HuH-7 (cell line): ENCODE measurements around the gene DNALI1.
"Not testable (repeated sequence)": the region's sequence is repeated elsewhere in the genome, so short reads cannot be mapped to it uniquely, and the experiment has no call there.

Experiments
- DNase-seq: peaks from one replicate; pipeline ENCODE4 v3.0.0; 2011; ENCODE audit warnings: low spot score

The DNALI1 gene

DNA sequence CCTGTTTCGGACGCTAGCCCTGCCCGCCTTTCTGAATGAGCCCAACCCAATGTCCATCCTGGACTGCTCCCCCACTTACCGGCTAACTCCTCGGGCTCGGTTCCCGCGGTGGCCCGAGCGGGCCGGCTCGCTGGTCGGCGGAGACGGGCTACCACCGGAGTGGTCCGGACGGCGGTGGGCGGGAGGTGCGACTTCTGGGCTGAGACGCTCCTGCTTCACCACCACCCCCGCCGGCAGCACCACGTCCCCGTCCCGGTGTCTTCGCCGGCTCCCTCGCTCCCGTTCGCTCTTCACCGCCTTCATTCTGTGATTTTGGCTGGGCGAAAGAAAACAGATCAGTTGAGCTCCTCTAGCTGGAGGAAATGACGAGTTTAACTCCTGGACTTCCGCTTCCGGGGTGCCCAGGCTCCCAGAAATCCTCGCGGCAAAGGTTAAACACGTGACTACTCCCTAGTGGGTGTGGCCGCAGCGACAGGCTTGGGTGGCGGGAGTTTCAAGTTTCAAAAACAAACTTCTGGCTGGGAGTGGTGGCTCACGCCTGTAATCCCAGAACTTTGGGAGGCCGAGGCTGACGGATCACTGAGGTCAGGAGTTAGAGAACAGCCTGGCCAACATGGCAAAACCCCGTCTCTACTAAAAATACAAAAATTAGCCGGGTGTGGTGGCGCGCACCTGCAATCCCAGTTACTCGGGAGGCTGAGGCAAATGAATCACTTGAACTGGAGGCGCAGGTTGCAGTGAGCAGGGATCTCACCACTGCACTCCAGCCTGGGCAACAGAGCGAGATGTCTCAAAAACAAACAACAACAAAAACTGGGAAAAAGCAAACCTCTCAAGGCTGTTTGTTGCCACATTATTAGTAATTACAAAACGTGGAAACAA, 2.6 kb upstream of the DNALI1 start, which contains the start of gene SNIP1:
Gene SNIP1, minus strand, starts transcription at position 367 of the 882 bp plus-strand sequence. Its CDS starts 64 bp downstream, at position 303.
- DNase-seq = peak; percentile 93

DNA sequence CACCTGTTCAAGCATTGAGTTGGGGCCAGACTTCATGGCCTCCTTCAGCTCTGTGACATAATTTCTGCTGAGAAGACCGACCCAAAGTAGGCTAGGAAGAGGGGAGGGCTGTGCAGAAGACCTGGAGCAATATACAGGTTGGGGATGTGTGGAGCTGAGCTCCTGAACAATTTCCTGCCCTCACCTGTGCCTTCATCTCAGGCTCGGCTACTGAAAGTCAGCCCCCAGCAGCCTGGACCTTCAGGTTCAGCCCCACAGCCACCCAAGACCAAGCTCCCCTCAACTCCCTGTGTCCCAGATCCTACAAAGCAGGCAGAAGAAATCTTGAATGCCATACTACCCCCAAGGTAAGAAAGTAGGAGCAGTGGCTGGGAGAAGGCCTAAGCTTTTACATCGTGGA, 662 bp downstream of the DNALI1 start:
- DNase-seq = no peak

DNA sequence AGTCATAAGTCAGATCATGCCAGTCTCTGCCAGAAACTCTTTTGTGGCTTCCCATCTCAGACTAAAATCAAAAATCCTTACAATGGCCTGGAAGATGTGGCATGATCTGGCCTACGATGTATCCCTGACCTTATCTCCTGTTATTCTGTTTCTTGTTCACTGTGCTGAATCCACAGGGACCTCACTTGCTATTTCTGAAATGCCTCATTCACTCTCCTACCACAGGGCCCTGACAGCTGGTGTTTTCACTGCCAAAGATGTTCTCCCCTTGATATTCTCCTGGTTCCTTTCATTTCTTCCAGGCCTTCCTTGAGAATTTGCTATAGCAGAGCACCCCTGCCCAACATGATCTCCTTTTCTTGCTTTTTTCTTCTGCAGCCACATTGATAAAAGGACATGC, 1.7 kb downstream of the DNALI1 start:
- no peak for DNase-seq

DNA sequence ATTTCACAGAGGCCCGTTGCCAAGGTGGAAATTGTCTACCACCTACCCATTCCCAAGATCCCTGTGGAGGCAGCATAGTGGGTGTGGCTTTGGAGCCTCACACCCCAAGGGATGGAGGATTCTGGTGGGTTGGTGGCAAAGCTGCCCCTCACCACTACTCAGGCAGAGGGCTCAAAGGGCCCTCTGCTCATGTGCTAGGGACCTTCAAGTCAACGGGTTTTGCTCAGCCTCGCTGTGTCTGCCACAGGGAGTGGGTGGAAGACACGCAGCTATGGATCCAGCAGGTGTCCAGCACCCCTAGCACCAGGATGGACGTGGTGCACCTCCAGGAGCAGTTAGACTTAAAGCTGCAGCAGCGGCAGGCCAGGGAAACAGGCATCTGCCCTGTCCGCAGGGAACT, 2.3 kb downstream of the DNALI1 start:
- no peak for DNase-seq

DNA sequence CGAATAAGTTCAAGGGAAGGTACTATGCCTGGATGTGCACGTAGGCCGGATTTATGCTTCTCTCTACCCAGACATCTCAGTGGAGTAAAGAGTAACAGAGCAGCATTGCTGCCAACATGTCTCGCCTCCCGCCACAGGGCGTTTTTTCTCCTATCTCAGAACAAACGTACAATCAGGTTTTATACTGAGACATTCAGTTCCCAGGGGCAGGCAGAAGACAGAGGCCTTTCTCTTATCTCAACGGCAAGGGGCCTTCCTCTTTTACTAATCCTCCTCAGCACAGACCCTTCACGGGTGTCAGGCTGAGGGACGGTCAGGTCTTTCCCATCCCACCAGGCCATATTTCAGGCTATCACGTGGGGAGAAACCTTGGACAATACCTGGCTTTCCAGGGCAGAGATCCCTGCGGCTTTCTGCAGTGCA, 3.2 kb downstream of the DNALI1 start:
- not testable (repeated sequence) for DNase-seq

DNA sequence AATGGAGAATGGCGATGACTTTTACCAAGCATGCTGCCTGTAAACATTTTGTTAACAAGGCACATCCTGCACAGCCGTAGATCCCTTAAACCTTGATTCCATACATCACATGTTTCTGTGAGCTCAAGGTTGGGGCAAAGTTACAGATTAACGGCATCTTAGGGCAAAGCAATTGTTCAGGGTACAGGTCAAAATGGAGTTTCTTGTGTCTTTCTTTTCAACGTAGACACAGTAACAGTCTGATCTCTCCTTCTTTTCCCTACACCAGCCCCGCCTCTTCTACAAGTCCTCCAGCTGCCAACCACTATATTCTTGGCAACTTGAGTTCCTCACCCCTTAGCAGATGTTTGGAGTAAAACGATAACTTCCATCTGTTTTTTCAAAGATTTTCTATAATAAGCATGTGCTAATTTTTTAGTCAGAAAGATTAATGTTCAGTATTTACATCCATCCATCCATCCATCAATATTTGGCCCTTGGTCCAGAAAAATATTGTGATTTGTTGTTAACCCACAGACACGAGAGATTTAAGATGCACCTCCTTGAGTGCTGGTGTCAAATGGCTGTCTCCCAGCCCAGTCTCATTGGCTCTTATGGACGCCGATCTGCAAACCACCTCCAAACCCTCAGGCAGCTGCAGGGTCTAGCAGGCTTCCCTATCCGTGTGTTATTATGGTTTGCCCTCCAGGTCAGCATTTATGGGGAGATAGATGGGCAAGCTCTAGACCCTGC, 3.8 kb downstream of the DNALI1 start:
- no peak for DNase-seq

DNA sequence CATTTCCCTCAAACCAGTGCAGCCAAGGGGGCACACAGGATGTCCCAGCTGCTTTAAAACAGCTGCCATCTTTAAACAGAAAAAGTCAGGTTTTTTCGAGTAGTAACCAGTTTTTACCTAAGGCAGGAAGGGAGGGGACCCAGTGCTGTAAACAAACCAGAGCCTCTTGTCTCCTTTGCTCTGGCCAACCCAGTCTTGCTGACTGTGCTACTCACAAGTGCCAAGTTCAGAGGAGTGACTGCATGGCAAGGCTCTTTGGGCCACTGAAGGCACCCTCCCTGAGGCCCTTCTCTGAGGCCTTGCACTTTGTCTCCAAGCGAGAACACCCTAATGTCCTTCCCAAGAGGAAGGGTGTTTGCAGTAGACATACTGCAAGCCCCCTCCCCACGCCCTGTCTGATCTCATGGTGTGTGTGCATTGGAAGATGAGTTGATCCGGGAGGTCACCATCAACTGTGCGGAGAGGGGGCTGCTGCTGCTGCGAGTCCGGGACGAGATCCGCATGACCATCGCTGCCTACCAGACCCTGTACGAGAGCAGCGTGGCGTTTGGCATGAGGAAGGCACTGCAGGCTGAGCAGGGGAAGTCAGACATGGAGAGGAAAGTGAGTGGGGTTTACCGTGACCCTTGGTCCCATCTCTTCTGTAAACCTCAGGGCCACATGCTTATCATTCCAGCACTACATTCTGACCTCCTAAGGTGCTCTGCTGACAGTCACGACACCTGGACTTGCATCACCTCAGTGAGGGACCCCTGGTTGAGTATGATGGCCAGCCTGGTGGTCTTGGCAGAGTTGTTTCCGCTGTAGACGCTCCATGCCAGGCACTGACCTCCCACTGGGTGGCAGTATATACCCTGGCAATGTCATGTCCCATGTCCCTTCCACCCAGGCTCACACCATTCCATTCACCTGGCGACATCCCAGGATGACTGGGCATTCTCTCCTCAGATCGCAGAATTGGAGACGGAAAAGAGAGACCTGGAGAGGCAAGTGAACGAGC, 4.7 kb downstream of the DNALI1 start:
- peak; percentile 54 for DNase-seq

DNA sequence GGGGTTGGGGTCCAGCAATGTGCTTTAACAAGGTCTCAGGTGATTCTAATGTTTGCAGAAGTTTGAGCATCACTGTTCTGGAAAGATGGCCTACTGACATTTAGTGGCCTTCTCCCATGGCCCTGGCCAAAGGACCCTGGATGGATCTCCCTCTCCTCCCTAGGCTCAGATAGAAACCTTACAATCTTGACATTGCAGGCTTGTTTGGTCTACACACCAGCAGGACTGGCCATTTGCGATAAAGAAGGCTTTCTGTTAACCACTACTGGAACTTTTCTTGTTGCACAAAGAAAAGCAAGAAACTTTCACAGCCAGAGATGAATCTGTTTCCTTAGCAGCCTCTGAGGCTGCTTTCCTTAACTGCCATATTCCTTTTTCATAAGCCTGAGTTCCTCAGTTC, 6.2 kb downstream of the DNALI1 start:
- DNase-seq = no peak

DNA sequence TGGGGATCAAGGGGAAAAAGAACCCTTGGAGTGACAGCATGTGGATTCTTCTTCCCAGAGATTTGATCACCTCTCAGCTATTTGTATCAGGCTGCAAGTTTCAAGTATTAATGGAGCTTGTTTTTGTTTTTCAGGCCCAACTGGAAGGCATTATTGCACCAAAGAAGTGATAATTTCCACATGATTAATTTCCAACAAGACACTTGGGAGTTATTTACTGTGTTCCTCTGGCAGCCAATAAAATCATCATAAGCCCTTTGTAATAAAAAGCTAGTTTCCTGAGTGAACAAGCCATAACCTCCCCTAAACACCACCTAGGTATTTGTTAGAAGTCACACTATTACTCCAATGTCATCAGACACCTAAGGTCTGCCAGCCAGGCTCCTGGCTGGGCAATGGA, 8.2 kb downstream of the DNALI1 start:
- no peak for DNase-seq

DNA sequence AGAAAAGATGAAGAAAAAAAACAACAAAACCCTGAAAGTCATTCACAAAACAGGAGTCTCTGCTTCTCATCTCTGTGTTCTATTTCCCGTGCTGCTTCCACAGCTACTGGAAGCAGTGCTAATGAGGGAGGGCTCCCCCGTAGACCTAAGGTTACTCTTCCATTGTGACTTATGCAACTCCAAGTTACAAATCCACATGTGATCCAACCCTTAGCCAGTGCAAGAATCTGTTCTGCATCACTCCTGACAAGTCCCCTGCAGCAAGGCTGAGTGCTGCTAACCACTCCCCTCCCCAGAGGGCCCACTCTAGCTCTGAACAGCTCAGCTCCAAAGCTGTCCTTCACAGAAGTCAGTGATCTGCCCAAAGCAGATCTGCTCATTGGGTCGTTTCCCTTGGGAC, 10.3 kb downstream of the DNALI1 start:
- DNase-seq = no peak

DNA sequence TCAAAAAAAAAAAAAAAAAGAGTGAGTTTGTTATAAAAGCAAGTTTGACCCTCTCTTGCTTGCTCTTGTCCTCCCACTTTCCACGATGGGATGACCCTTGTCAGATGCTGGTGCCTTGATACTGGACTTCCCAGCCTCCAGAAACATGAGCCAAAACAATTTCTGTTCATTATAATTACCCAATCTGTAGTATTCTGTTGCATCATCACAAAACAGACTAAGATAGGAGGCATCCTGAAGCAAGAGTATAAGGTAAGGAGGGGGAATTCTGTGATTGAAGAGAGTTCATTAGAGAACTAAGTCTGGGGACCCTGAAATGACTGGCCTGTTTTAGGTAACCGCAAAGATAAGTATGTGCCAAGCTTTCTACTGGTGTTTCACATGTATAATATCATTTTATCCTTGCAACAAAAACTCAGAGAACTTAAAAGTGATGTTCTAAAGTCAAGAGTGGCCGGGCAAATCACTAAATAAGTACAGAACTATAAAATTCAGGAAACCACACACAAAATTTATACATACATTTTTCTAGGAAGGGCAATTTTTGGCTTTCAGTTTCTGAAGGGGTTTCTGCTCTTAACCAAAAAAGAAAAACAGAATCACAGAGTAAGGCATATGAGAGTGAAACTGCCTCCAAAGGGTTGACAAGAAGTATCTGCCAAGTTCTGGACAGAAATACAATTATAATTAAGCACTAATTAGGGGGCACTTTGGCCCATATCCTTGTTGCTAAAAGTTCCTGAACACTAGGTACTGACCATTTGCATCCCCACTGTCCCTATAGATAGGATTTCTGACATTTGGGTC, 14.0 kb downstream of the DNALI1 start:
- DNase-seq = no peak

DNA sequence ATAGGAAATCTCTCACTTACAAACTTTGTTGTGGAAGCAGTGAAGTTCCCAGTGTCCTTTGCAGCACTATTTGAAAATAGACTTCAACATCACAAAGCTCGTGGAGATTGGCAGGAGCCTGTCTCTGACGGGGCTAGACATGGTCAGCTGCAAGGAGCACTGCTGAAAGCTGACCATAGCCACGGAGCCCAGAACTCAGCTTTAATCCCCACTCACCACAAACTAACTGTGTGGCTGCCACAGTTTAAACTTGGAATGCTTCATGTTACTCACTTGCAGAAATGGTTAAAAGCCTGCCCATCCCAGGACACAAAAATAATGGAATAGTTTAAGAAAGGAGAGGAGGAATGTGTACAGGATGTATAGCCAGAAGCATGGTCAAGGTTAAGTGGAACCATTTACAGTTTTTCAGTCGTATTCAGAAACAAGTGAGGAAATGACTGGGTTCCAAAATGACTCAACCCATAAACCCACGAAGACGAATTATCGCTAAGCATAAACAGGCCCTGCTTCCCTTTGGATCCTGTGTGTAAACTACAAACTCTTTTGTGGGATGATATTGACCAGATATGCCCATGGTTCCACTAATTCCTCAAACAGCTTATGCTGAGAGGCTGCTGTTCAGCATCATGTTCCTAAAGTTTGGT, 18.2 kb downstream of the DNALI1 start:
- no peak for DNase-seq

DNA sequence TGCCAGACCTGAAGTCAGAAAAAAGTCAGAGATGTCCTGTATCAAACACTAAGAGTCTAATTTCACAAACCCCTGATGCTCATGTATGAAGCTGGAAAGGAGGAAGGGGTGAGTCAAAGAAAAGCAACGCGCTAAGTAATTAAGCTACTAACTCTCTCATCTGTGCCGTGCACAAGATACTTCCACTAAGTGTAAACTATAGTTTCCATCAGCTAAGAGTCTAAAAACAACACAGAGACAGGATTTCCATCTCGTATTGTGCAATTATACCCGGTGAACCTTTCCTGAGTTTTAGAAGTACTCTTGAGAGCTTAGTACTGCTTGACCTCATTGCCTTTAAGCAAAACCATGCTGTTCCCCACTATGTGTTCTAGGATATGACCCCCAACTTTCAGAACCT, 19.0 kb downstream of the DNALI1 start:
- no peak for DNase-seq

DNA sequence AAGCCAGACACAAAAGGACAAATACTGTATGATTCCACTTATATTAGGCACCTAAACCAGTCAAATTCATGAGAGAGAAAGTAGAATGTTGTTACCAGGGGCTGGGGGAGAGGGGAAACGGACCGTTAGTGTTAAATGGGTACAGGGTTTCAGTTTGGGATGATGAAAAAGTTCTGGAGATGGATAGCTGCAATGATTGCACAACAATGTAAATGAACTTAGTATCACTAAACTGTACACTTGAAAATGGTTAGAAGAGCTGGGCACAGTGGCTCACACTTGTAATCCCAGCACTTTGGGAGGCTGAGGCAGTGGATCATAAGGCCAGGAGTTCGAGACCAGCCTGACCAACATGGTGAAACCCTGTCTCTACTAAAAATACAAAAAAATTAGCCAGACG, 27.8 kb downstream of the DNALI1 start:
- DNase-seq = not testable (repeated sequence)

DNA sequence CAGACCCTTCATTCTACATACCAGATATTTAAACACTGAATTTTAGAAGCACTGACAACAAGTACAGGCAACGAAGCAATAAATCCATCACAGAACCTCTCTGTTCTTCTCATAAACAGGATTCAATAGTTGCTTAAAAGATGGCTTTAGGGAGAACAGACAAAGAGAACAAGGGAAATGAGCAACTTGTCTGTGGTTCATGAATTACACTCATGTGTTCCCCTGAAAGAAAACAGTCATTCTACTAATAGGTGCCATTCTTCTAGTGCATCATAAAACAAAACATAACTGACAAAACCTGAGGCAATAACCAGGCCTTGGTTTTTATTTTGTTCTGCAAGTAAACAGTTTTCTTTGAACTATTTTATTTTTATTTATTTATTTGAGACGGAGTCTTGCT, 32.2 kb downstream of the DNALI1 start:
- no peak for DNase-seq

DNA sequence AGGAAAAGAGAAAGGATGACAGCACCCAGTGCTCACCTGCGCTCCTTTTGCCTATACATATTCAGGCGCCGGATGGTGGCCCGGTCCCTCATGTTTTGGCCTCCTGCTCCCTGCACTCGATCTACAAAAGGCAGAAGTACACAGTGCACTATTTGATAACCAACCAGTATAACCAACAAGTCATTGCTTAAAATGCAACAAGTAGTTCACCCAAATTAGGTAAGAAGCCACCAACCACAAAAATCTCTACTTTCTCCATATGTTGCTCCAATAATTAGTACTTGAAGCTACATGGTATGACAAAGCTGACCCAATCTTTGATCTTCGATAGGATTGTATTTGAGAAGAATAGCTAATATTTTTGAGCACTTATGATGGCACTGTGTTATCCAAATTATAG, 37.0 kb downstream of the DNALI1 start:
- no peak for DNase-seq

DNA sequence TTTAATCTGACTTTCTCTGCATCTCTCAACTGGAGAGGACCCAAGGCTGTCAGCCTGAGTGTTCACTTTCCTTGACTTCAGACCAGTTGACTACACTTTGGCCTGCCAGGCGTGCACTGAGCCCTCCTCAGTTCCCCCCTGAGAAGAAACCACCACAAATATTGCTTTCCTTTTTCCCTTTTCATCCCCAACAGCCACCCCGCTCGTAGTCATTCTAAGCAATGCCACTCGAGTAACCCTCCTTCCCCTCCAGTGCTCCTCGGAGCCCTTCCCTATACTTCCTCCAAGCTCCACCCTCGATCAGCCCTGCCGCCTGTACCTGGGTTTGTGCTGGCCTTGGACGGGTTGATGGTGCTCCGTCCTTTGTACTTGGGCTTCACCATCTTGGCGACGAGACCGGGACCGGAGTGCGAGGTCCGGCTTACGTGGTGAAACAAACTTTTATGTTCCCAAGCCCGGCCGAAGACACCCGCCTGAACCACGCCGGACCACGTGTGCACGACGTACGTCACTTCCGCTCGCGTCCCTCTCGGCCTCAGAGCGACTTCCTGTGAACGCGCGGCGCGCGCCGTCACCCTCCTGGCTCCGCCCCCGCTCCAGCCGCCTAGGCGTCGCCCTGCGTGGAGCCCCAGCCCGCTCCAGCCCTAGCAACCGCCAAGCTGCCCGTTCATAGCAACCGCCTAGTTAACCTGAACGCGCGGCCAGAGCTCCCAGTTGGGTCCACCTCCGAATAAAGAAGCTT, 38.9 kb downstream of the DNALI1 start, which contains the start of gene GNL2:
Gene GNL2, minus strand, starts transcription at position 498 of the 742 bp plus-strand sequence. Its CDS starts 115 bp downstream, at position 383.
- DNase-seq = peak; percentile 94

DNA sequence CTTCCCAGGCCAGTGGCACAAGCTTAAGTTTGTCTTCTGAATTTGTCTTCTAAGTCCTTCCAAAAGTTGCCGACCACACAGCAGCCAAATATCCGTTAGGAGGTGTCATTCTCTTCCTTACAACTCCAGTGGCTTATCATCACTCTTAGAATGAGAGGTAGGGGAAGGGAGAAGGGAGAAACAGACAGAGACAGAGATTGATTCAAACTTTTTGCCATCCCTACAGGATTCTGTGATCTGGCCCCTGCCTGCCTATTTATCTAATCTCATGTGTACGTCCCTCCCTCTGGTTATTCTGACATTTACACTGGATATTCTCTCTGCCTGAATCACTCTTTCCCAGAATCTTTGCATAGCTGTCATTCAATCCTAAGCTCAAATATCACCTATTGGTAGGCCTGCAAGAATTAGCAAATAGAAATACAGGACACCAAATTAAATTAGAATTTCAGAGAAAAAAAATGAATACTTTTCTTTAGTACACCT, 39.5 kb downstream of the DNALI1 start:
- no peak for DNase-seq

DNA sequence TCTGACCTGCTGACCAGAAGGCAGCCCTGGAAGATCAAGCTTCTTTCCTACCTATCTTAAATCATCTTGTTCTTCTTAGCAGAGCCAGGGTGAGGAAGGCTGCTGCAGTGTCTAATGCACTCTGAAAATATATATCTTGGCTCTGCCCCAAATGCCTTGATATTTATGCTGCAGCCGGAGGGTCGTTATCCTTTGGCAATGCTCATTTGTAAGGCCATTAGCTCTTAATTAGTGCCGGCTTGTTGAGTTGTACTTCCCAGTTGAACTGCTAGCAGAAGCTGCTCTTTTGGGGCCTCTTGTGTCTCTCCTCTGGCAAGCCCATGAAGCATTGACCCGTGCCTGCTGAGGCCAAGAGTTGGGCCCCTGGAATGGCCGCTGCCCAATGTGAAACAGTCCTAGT, 43.2 kb downstream of the DNALI1 start:
- no peak for DNase-seq

DNA sequence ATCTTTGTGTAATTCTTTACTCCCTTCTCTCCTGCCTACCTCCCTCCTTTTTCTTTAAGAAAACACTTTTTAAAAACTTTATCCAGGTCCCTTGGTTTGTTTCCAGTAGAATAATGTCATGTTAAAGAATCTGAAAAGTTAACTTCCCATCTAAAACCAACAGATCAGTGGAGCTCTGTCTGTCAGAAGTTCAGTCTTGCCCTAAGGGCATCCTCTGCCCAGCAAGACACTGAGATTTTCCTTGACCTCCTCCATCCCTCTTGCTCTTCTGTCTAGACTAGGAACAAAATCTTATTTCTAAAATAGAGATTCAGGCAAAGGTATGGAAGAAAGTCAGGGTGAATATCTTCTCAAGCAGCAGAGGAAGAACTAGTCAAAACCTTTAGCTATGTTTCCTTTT, 44.7 kb downstream of the DNALI1 start:
- DNase-seq = no peak
